ENCODE results near the gene DOK7. TPM values are rescaled to one million over a fixed set of nuclear protein-coding genes. Genes with fewer than 3 reads are reported as not detected.

DOK7 gene
- total RNA-seq, 2 donors from 2014 or later, result 8.8 to 36.7 TPM

DNA sequence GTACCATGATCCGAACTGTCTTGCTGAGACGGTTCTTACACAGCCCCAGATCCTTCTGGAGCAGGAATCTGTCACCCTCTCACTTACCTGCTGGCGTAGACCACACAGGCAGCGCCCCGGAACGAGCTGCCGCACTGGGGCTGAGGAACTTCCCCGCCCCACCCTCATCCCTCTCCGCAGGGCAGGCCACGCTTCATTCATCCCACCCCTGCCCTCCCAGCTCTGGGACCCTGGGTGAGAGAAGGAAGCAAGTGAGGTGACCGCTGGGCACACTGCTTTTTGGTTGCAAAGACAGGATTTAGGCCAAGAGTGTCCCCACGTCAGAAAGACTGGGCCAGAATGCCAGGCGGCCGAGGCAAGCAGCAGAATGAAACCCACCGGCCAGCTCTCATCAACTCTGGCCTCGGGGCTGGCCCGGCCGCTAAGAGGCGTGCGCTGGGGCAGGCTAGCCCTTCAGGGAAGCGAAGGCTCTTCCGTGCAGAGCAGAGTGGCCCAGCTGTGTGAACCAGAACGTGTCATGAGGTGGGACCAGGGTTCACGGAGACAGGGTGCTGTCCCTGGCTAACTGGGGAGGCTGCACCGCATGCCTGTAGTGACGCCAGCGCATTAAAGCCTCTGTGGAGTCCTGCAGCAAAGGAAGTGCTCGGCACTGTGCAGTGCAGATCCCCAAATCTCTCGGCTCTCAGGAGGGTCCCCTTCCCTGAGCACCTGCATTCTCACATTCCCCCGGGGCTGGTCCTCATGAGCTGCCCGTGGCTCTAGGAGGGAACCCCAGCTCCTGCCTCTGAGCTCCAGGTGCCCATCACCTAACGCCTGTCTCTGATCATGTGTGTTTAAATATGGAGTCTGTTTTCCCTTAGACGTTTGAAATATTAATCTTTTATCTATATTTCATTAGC is 62.7 kb downstream of the DOK7 start:
- Histone ChIP-seq H3K9me3 (no peaks in the 10 kb centered on the region), H3K4me3 (no peak overlapping the region), H3K4me1 (ENCODE audit: control insufficient read depth in 1 of 2, low read depth in 2 of 2) (peaks cover 2 to 18% of the 10 kb centered on the region in 2 donors), H3K27me3 (replicated peaks; ENCODE audit: insufficient read depth) (no peaks in the 10 kb centered on the region), H3K36me3 (peaks cover 39% of the 10 kb centered on the region), H3K27ac (no peak overlapping the region)
- no peak for ATAC-seq (ENCODE audit: insufficient number of reproducible peaks, low FRiP score, low read depth)
- no peak for DNase-seq (ENCODE audit: low spot score)
- TF ChIP-seq, protein P1, sequence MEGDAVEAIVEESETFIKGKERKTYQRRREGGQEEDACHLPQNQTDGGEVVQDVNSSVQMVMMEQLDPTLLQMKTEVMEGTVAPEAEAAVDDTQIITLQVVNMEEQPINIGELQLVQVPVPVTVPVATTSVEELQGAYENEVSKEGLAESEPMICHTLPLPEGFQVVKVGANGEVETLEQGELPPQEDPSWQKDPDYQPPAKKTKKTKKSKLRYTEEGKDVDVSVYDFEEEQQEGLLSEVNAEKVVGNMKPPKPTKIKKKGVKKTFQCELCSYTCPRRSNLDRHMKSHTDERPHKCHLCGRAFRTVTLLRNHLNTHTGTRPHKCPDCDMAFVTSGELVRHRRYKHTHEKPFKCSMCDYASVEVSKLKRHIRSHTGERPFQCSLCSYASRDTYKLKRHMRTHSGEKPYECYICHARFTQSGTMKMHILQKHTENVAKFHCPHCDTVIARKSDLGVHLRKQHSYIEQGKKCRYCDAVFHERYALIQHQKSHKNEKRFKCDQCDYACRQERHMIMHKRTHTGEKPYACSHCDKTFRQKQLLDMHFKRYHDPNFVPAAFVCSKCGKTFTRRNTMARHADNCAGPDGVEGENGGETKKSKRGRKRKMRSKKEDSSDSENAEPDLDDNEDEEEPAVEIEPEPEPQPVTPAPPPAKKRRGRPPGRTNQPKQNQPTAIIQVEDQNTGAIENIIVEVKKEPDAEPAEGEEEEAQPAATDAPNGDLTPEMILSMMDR (IDR thresholded peaks at IDR 0.05), result no peak

GRCh38 chr4:3526456-3526855 is 63.4 kb downstream of the DOK7 start:
- TF ChIP-seq, protein P1 (IDR thresholded peaks at IDR 0.05), result no peak
- Histone ChIP-seq H3K4me3 (no peak overlapping the region), H3K4me1 (ENCODE audit: control insufficient read depth in 1 of 2, low read depth in 2 of 2) (peaks cover 9 to 25% of the 10 kb centered on the region in 2 donors), H3K27me3 (replicated peaks; ENCODE audit: insufficient read depth) (no peaks in the 10 kb centered on the region), H3K9me3 (no peaks in the 10 kb centered on the region), H3K36me3 (peaks cover 33% of the 10 kb centered on the region), H3K27ac (no peak overlapping the region)
- DNase-seq (ENCODE audit: low spot score), result no peak
- ATAC-seq (ENCODE audit: insufficient number of reproducible peaks, low FRiP score, low read depth), result no peak

DNA sequence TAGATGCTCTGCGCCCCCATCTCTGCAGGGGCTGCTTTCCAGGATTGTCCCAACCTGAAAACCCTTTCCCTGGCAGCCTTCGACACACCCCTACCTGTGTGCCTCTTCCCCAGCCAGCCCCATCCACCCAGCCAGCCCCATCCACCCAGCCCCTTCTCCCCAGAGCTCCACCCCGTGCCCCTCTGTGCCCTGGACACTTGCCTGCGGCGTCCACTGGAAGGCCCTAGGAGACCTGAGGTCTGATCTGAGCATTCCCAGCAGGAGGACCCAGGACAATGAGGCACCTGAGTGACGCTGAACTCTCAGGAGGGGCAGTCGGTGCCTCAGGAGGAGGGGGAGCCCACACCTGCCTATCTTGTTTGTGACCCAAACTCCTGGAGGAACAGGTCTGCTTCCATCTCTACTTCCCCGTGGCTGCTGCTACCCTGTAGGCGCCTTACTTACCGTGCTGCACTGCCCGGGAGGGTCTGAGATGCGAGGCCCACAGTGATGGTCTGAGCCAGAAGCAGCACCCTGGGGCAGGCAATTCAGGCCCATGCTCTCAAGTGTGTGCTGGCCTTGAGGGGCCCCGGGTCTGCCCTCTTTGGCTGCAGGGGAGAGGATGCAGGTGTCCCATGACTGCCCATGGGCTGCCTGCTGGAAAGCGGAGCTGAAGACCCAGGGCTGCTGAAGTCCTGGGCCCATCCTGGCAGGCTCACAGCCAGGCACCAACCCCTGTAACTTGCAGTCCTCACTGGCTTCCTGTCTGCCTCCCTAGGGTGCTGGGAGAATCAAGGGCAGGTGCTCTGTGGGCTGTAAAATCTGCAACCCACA is 64.2 kb downstream of the DOK7 start:
- Histone ChIP-seq H3K4me3 (no peak overlapping the region), H3K36me3 (peaks cover 30% of the 10 kb centered on the region), H3K27me3 (replicated peaks; ENCODE audit: insufficient read depth) (no peaks in the 10 kb centered on the region), H3K4me1 (ENCODE audit: control insufficient read depth in 1 of 2, low read depth in 2 of 2) (peaks cover 10 to 26% of the 10 kb centered on the region in 2 donors), H3K27ac (no peak overlapping the region), H3K9me3 (no peaks in the 10 kb centered on the region)
- TF ChIP-seq, protein P1 (IDR thresholded peaks at IDR 0.05), result no peak
- ATAC-seq (ENCODE audit: insufficient number of reproducible peaks, low FRiP score, low read depth) (no peak), DNase-seq (ENCODE audit: low spot score) (no peak)

DNA sequence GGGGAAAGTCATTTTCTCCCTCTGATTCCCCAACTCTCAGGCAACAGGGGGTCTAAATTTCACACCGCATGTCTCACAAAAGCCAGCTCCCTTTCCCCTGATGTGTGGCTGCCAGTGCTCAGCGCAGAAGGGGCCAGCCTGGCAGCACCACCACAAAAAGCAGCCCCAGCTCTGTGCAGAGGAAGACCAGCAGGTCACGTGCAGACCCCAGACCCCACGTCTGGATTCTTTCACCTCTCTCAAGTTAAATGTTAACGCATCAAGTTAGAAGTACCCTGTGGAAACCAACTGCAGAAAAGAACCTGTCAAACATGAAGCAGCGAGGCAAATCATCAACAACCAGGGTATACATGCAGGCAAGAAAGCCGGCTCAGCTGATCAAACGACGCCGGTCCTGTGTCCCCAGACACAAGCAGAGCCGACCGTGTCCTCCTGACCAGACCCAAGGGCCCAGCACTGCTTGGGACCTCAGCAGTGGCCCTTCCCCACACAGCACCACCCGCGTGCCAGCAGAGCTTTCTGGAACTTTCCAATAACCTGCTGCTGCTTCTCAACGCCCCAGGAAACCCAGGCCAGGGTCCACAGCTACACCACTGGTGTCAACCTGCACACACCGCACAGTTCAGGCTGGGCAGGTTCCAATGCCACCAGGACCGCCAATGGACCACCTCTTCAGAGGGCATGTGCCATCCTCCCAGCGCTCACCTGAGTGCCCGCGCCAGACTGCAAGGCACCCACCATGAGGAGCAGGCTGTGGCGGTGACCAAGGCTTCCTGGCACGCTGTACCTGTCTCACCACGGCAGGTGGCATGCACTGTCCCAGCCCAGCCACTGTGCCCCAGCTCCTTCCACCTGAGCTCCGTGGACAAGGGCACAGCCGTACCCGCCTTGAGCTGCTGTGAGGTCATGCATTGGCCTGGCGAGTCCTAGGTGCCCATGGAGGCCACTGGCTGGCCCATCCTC is 65.1 kb downstream of the DOK7 start:
- no peaks in the 10 kb centered on the region for H3K27me3 ChIP-seq (replicated peaks; ENCODE audit: insufficient read depth)
- TF ChIP-seq, protein P1 (IDR thresholded peaks at IDR 0.05), result no peak
- no peak for ATAC-seq (ENCODE audit: insufficient number of reproducible peaks, low FRiP score, low read depth)
- no peak for DNase-seq (ENCODE audit: low spot score)
- H3K4me1 ChIP-seq (ENCODE audit: control insufficient read depth in 1 of 2, low read depth in 2 of 2), result peaks cover 14 to 32% of the 10 kb centered on the region in 2 donors
- no peaks in the 10 kb centered on the region for H3K9me3 ChIP-seq
- no peak overlapping the region for H3K27ac ChIP-seq
- H3K36me3 ChIP-seq, result peaks cover 23% of the 10 kb centered on the region
- no peak overlapping the region for H3K4me3 ChIP-seq
